Measurements from ENCODE around the gene PIK3C3.

GRCh38 chr18:41939326-41939725, 15.7 kb upstream of the PIK3C3 start:
- TF ChIP-seq CTCF (IDR thresholded peaks at IDR 0.05; ENCODE audit: low read length) (no peak), EZH2 (IDR thresholded peaks at IDR 0.05; ENCODE audit: borderline replicate concordance, low read length) (no peak)
